Tibial nerve (tissue), 4 donors: ENCODE measurements around the gene BAIAP2L2.

ENCODE experiments used
- CTCF ChIP-seq, 5 experiments: fragments of 200-600 bp in 3 of 5; fragments of 450-650 bp in 2 of 5; sonication (generic) in 3 of 5; IDR thresholded peaks; one replicate each; pipeline ENCODE4 v1.5.1; 2016 to 2019; ENCODE audit warnings: antibody characterized with exemption in 5 of 5, mild to moderate bottlenecking in 3 of 5, moderate library complexity in 2 of 5
- EP300 ChIP-seq, 2 donors: sonication (generic); formaldehyde crosslinking; IDR thresholded peaks; one replicate each; pipeline ENCODE4 v1.6.1; 2017; ENCODE audit warnings: antibody characterized with exemption in 2 of 2, mild to moderate bottlenecking in 1 of 2
- POLR2A ChIP-seq, 2 donors: fragments of 450-650 bp; IDR thresholded peaks; one replicate each; pipeline ENCODE4 v1.6.1; 2017; ENCODE audit warnings: antibody characterized with exemption in 2 of 2, mild to moderate bottlenecking in 2 of 2, moderate library complexity in 2 of 2

- no peak for TF ChIP-seq CTCF (IDR thresholded peaks at IDR 0.05)
- no peak for TF ChIP-seq POLR2A (IDR thresholded peaks at IDR 0.05)
- TF ChIP-seq EP300 (IDR thresholded peaks at IDR 0.05): no peak
Measured at GRCh38 chr22:38085501-38085900, 25.0 kb downstream of the BAIAP2L2 start.
